ENCODE data around the gene NFIC.

GRCh38 chr19:3342246-3342645 is 24.1 kb upstream of the NFIC start:
- TF ChIP-seq CTCF (IDR thresholded peaks at IDR 0.05): no peak
- TF ChIP-seq POLR2A (IDR thresholded peaks at IDR 0.05): no peak

Measured in Peyer's patch (tissue), 4 donors.